ENCODE data around the gene AKAP13. TPM values are rescaled to one million over a fixed set of nuclear protein-coding genes. Genes with fewer than 3 reads are reported as not detected.
A peak's percentile ranks its signal among the peaks of the same experiment; 100 is the strongest.

The AKAP13 gene
- total RNA-seq, 1 donor from 2014 or later, result 73.8 TPM

DNA sequence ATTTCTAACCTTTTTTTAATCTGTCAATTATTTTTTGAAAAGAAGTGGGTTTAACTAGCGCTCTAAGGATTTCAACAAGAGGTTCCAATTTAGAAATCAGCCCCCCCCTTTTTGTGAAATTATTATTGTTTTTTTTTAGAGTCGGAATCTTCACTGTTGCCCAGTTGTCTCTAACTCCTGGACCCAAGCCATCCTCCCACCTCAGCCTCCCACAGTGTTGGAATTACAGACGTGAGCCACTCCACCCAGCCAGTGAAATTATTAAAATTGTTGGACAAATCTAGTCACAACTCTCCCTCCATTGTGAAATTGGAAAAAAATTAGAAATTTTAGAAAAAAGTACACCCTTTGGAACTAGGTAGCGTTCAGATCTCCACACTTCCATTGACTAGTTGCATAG lies 2.5 kb downstream of the AKAP13 start:
- no peaks in the 10 kb centered on the region for H3K27me3 ChIP-seq
- no peak overlapping the region for H3K4me3 ChIP-seq
- peaks cover 70% of the 10 kb centered on the region for H3K79me2 ChIP-seq (ENCODE audit: low read depth)
- peaks cover 68% of the 10 kb centered on the region for H4K20me1 ChIP-seq (ENCODE audit: low read depth)
- H3K4me2 ChIP-seq, result peak overlapping the region; percentile 100
- H3K9me3 ChIP-seq (ENCODE audit: low read depth), result no peaks in the 10 kb centered on the region
- H3K4me1 ChIP-seq, result peaks cover 17% of the 10 kb centered on the region
- H3K9ac ChIP-seq, result no peak overlapping the region
- Mint-ChIP-seq H3K27me3 (ENCODE audit: insufficient read depth, low read depth) (peaks cover 2% of the 10 kb centered on the region), H3K9me3 (peaks cover 19% of the 10 kb centered on the region), H3K4me1 (peaks cover 34% of the 10 kb centered on the region), H3K27ac (no peak overlapping the region), H3K4me3 (peak overlapping the region; percentile 56), H3K36me3 (peaks cover 25% of the 10 kb centered on the region)
- DNase-seq (ENCODE audit: low spot score), result no peak
- no peak overlapping the region for H2AFZ ChIP-seq (replicated peaks)
- H3K27ac ChIP-seq, result no peak overlapping the region
- TF ChIP-seq EZH2phosphoT487 (IDR thresholded peaks at IDR 0.05) (no peak), EZH2 (IDR thresholded peaks at IDR 0.05) (no peak)
- TF ChIP-seq, protein P1, sequence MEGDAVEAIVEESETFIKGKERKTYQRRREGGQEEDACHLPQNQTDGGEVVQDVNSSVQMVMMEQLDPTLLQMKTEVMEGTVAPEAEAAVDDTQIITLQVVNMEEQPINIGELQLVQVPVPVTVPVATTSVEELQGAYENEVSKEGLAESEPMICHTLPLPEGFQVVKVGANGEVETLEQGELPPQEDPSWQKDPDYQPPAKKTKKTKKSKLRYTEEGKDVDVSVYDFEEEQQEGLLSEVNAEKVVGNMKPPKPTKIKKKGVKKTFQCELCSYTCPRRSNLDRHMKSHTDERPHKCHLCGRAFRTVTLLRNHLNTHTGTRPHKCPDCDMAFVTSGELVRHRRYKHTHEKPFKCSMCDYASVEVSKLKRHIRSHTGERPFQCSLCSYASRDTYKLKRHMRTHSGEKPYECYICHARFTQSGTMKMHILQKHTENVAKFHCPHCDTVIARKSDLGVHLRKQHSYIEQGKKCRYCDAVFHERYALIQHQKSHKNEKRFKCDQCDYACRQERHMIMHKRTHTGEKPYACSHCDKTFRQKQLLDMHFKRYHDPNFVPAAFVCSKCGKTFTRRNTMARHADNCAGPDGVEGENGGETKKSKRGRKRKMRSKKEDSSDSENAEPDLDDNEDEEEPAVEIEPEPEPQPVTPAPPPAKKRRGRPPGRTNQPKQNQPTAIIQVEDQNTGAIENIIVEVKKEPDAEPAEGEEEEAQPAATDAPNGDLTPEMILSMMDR (IDR thresholded peaks at IDR 0.05), result no peak
- no peaks in the 10 kb centered on the region for H3K36me3 ChIP-seq
- peaks cover 9% of the 10 kb centered on the region for H3F3A ChIP-seq (ENCODE audit: low read depth)

DNA sequence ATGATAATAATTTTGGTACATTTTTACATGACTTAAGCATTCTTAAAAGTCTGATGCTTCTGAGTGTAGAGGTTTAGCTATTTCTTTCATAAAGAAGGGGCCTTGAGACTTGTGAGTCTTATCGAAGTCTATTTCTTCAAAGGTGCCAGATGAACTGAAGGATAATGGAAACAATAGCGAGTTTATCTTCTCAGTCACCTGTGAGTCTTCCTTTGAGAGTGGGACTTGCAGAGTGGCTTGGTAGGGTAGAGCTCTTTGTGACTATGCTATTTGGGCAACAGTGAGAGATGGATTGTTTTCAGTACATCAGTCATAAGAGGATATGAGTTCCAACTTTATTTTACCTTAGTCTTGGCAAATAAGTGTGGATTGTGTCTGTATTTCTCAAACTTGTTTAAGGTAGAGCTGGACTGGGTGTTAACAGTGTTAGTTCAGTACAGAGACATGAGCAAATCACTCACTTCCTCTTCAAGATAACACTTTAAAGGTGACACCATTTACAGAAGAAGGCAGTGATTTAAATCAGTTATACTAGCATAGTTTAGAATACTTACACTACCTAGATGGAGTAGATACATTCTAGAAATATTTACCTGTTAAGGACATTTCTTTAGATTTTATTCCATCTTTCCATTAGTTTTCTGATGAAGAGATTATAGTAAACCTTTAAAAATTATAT lies 3.2 kb downstream of the AKAP13 start:
- Histone ChIP-seq H3K4me2 (peak overlapping the region; percentile 100), H3K79me2 (ENCODE audit: low read depth) (peaks cover 76% of the 10 kb centered on the region)
- H3K4me3 Mint-ChIP-seq, result no peak overlapping the region

DNA sequence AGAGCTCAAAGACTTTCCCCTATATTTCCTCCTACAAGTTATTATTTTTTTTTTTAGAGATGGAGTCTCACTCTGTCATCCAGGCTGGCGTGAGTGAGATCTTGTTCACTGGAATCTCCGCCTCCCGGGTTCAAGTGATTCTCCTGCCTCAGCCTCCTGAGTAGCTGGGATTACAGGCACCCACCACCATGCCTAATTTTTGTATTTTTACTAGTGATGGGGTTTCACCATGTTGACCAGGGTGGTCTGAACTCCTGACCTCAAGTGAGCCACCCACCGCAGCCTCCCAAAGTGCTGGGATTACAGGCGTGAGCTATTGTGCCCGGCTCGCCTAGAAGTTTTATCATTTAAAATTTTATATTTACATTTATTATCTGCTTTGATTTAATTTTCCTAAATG lies 5.9 kb downstream of the AKAP13 start:
- no peaks in the 10 kb centered on the region for H3K27me3 Mint-ChIP-seq (ENCODE audit: insufficient read depth, low read depth)
- H4K20me1 ChIP-seq (ENCODE audit: low read depth), result peaks cover 100% of the 10 kb centered on the region

More for the DNA sequence above, 3.2 kb downstream of the AKAP13 start:
- no peak overlapping the region for H3K27ac Mint-ChIP-seq
- TF ChIP-seq, protein P1 (IDR thresholded peaks at IDR 0.05), result no peak
- TF ChIP-seq EZH2phosphoT487 (IDR thresholded peaks at IDR 0.05), result no peak
- Histone ChIP-seq H3K27ac (no peak overlapping the region), H3K9ac (no peak overlapping the region), H3F3A (ENCODE audit: low read depth) (peaks cover 9% of the 10 kb centered on the region), H3K9me3 (ENCODE audit: low read depth) (no peaks in the 10 kb centered on the region), H3K4me1 (peaks cover 17% of the 10 kb centered on the region), H3K27me3 (no peaks in the 10 kb centered on the region), H4K20me1 (ENCODE audit: low read depth) (peaks cover 75% of the 10 kb centered on the region), H3K36me3 (no peaks in the 10 kb centered on the region), H3K4me3 (no peak overlapping the region), H2AFZ (replicated peaks) (no peak overlapping the region)
- no peaks in the 10 kb centered on the region for H3K27me3 Mint-ChIP-seq (ENCODE audit: insufficient read depth, low read depth)
- DNase-seq (ENCODE audit: low spot score), result no peak
- H3K9me3 Mint-ChIP-seq, result peaks cover 20% of the 10 kb centered on the region
- H3K4me1 Mint-ChIP-seq, result peaks cover 34% of the 10 kb centered on the region
- H3K36me3 Mint-ChIP-seq, result peaks cover 30% of the 10 kb centered on the region

More for the DNA sequence above, 5.9 kb downstream of the AKAP13 start:
- peaks cover under 1% of the 10 kb centered on the region for H3F3A ChIP-seq (ENCODE audit: low read depth)
- no peaks in the 10 kb centered on the region for H3K27me3 ChIP-seq
- H3K9ac ChIP-seq, result no peak overlapping the region
- no peak overlapping the region for H2AFZ ChIP-seq (replicated peaks)
- H3K4me3 ChIP-seq, result no peak overlapping the region
- H3K4me2 ChIP-seq, result no peak overlapping the region
- no peak for DNase-seq (ENCODE audit: low spot score)
- H3K4me1 ChIP-seq, result peaks cover 17% of the 10 kb centered on the region
- Mint-ChIP-seq H3K9me3 (peaks cover 23% of the 10 kb centered on the region), H3K27ac (no peak overlapping the region), H3K36me3 (peaks cover 31% of the 10 kb centered on the region), H3K4me3 (no peak overlapping the region), H3K4me1 (peaks cover 26% of the 10 kb centered on the region)
- no peaks in the 10 kb centered on the region for H3K36me3 ChIP-seq
- TF ChIP-seq, protein P1 (IDR thresholded peaks at IDR 0.05), result no peak
- TF ChIP-seq EZH2phosphoT487 (IDR thresholded peaks at IDR 0.05) (no peak), EZH2 (IDR thresholded peaks at IDR 0.05) (no peak)
- no peak overlapping the region for H3K27ac ChIP-seq
- H3K9me3 ChIP-seq (ENCODE audit: low read depth), result no peaks in the 10 kb centered on the region
- H3K79me2 ChIP-seq (ENCODE audit: low read depth), result peaks cover 100% of the 10 kb centered on the region

Measured in neural progenitor cell (in vitro differentiated cells).